GM12891 (cell line): ENCODE measurements around the gene RGL2.
"Not testable (repeated sequence)": the region's sequence is repeated elsewhere in the genome, so short reads cannot be mapped to it uniquely, and the experiment has no call there.

Source experiments
- POLR2A ChIP-seq: IDR thresholded peaks from 2 replicates; pipeline ENCODE4 v1.6.1; 2011; ENCODE audit warnings: low read depth, low read length, control low read depth
- POLR2AphosphoS5 ChIP-seq: IDR thresholded peaks from 2 replicates; pipeline ENCODE4 v1.6.1; 2011; ENCODE audit warnings: low read depth, low read length, control low read depth
- POU2F2 ChIP-seq: IDR thresholded peaks from 2 replicates; pipeline ENCODE4 v1.6.1; 2011; ENCODE audit warnings: low read depth, mild to moderate bottlenecking, control low read depth, low read length, moderate library complexity
- SPI1 ChIP-seq: IDR thresholded peaks from 2 replicates; pipeline ENCODE4 v1.6.1; 2011; ENCODE audit warnings: low read depth, low read length, control low read depth
- TAF1 ChIP-seq: IDR thresholded peaks from 2 replicates; pipeline ENCODE4 v1.6.1; 2011; ENCODE audit warnings: low read depth, low read length, control low read depth

DNA sequence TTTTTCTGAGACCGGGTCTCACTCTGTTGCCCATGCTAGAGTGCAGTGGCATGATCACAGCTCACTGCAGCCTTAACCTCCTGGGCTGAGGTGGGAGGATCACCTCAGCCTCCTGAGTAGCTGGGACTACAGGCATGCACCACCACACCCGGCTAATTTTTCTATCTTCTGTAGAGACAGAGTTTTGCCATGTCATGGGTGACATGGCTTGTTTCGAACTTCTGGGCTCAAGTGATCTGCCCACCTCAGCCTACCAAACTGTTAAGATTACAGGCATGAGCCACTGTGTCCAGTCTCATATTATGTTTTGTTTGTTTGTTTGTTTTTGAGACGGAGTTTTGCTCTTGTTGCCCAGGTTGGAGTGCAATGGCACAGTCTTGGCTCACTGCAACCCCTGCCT is 13.5 kb downstream of the RGL2 start:
- not testable (repeated sequence) for TF ChIP-seq POLR2A, POU2F2, TAF1, SPI1, POLR2AphosphoS5
